ENCODE measurements around the gene MAP1LC3A.

MAP1LC3A gene

GRCh38 chr20:34579191-34579978 lies 20.9 kb downstream of the MAP1LC3A start:
- no peak for DNase-seq

- no peak for DNase-seq
Measured at GRCh38 chr20:34579979-34580940, 21.7 kb downstream of the MAP1LC3A start.

- peak in 1 of 2 donors; percentile 16 for DNase-seq
Measured at GRCh38 chr20:34581341-34582184, 23.0 kb downstream of the MAP1LC3A start.

- DNase-seq: no peak
Measured at GRCh38 chr20:34582221-34582620, 23.7 kb downstream of the MAP1LC3A start.

GRCh38 chr20:34582911-34583310 lies 24.4 kb downstream of the MAP1LC3A start:
- DNase-seq: no peak

- DNase-seq: no peak
Measured at GRCh38 chr20:34583544-34583943, 25.0 kb downstream of the MAP1LC3A start.

- DNase-seq: no peak
Measured at GRCh38 chr20:34585019-34585418, 26.5 kb downstream of the MAP1LC3A start.

- no peak for DNase-seq
Measured at GRCh38 chr20:34586488-34587163, 28.1 kb downstream of the MAP1LC3A start.

GRCh38 chr20:34595377-34596184 lies 37.1 kb downstream of the MAP1LC3A start:
- no peak for DNase-seq

GRCh38 chr20:34600892-34601653 lies 42.6 kb downstream of the MAP1LC3A start:
- DNase-seq: no peak

GRCh38 chr20:34604980-34605788 lies 46.7 kb downstream of the MAP1LC3A start:
- no peak for DNase-seq

GRCh38 chr20:34607066-34607465 lies 48.5 kb downstream of the MAP1LC3A start:
- no peak for DNase-seq
